GM18858 (cell line): Measurements from ENCODE around the gene PPARG.
"Not testable (repeated sequence)": the region's sequence is repeated elsewhere in the genome, so short reads cannot be mapped to it uniquely, and the experiment has no call there.

Experiments
- ATAC-seq: cut with Tn5 transposase; IDR thresholded peaks from one replicate; pipeline ENCODE4 v1.9.1; 2021; ENCODE audit not compliant: unreplicated experiment

PPARG gene

GRCh38 chr3:12440927-12441714 lies 152.3 kb downstream of the PPARG start:
- ATAC-seq = no peak

GRCh38 chr3:12442654-12443501 lies 154.0 kb downstream of the PPARG start:
- ATAC-seq = no peak

- ATAC-seq = no peak
These were observed 155.1 kb downstream of the PPARG start for GRCh38 chr3:12443781-12444522.

GRCh38 chr3:12444582-12445471 lies 156.0 kb downstream of the PPARG start:
- no peak for ATAC-seq

- ATAC-seq = no peak
These were observed 156.8 kb downstream of the PPARG start for GRCh38 chr3:12445523-12446240.

GRCh38 chr3:12446298-12446697 lies 157.4 kb downstream of the PPARG start:
- ATAC-seq = no peak

GRCh38 chr3:12447075-12447474 lies 158.2 kb downstream of the PPARG start:
- no peak for ATAC-seq

- ATAC-seq = not testable (repeated sequence)
These were observed 159.7 kb downstream of the PPARG start for GRCh38 chr3:12448404-12449202.

GRCh38 chr3:12449889-12450682 lies 161.2 kb downstream of the PPARG start:
- ATAC-seq = no peak

- ATAC-seq = no peak
These were observed 162.6 kb downstream of the PPARG start for GRCh38 chr3:12451481-12451880.

GRCh38 chr3:12451960-12452359 lies 163.1 kb downstream of the PPARG start:
- ATAC-seq = no peak

- no peak for ATAC-seq
These were observed 163.8 kb downstream of the PPARG start for GRCh38 chr3:12452361-12453330.

- no peak for ATAC-seq
These were observed 165.4 kb downstream of the PPARG start for GRCh38 chr3:12454076-12454815.

- no peak for ATAC-seq
These were observed 165.9 kb downstream of the PPARG start for GRCh38 chr3:12454816-12455121.

- ATAC-seq = no peak
These were observed 166.9 kb downstream of the PPARG start for GRCh38 chr3:12455740-12456139.

- ATAC-seq = no peak
These were observed 167.6 kb downstream of the PPARG start for GRCh38 chr3:12456441-12456840.
